ENCODE data around the gene TXNRD1. TPM values are rescaled to one million over a fixed set of nuclear protein-coding genes. Genes with fewer than 3 reads are reported as not detected.

Gene TXNRD1
- total and polyA plus RNA-seq, 12 donors = 53.9 to 487 (median 290) TPM

GRCh38 chr12:104344682-104345081 lies 129.1 kb downstream of the TXNRD1 start:
- Histone ChIP-seq H3K4me1 (replicated peaks in 1 of 2) (peaks cover 15 to 55% of the 10 kb centered on the region in 2 donors), H3K27me3 (no peaks in the 10 kb centered on the region), H3K9me3 (replicated peaks in 1 of 3) (no peaks in the 10 kb centered on the region), H3K36me3 (replicated peaks in 1 of 2) (peaks cover 0 to 72% of the 10 kb centered on the region in 2 donors), H3K4me3 (no peak overlapping the region), H3K27ac (no peak overlapping the region)
- intact Hi-C loops (cut with DNase I) = no loop called here
- 77 to 87% (median 84%) methylated on average over 2 of the region's 2 CpGs for WGBS, 4 donors
- DNase-seq = no peak
- no peak for TF ChIP-seq CTCF (IDR thresholded peaks at IDR 0.05)
- TF ChIP-seq POLR2A (IDR thresholded peaks at IDR 0.05) = no peak

GRCh38 chr12:104345234-104346066 lies 129.9 kb downstream of the TXNRD1 start:
- TF ChIP-seq CTCF (IDR thresholded peaks at IDR 0.05) (no peak), POLR2A (IDR thresholded peaks at IDR 0.05) (no peak)
- Histone ChIP-seq H3K9me3 (replicated peaks in 1 of 3) (no peaks in the 10 kb centered on the region), H3K36me3 (replicated peaks in 1 of 2) (peaks cover 0 to 72% of the 10 kb centered on the region in 2 donors), H3K4me3 (no peak overlapping the region), H3K27ac (no peak overlapping the region), H3K27me3 (no peaks in the 10 kb centered on the region), H3K4me1 (replicated peaks in 1 of 2) (peaks cover 8 to 47% of the 10 kb centered on the region in 2 donors)
- intact Hi-C loops (cut with DNase I) = no loop called here
- no peak for DNase-seq
- 73 to 80% (median 77%) methylated on average over 7 of the region's 7 CpGs for WGBS, 4 donors

GRCh38 chr12:104347374-104348075 lies 131.9 kb downstream of the TXNRD1 start:
- Histone ChIP-seq H3K9me3 (replicated peaks in 1 of 3) (no peaks in the 10 kb centered on the region), H3K27ac (no peak overlapping the region), H3K36me3 (replicated peaks in 1 of 2) (peaks cover 0 to 72% of the 10 kb centered on the region in 2 donors), H3K4me1 (replicated peaks in 1 of 2) (peaks cover 8 to 34% of the 10 kb centered on the region in 2 donors), H3K27me3 (no peaks in the 10 kb centered on the region), H3K4me3 (no peak overlapping the region)
- intact Hi-C loops (cut with DNase I) = no loop called here
- 80 to 86% (median 84%) methylated on average over 5 of the region's 5 CpGs for WGBS, 4 donors
- peak in 1 of 7 donors; percentile 22 for DNase-seq
- TF ChIP-seq CTCF (IDR thresholded peaks at IDR 0.05) = no peak
- TF ChIP-seq POLR2A (IDR thresholded peaks at IDR 0.05) = no peak

- WGBS, 4 donors = 91 to 96% (median 95%) methylated on average over 11 of the region's 11 CpGs
- Histone ChIP-seq H3K27ac (no peak overlapping the region), H3K36me3 (replicated peaks in 1 of 2) (peaks cover 0 to 63% of the 10 kb centered on the region in 2 donors), H3K9me3 (replicated peaks in 1 of 3) (no peaks in the 10 kb centered on the region), H3K27me3 (no peaks in the 10 kb centered on the region), H3K4me3 (no peak overlapping the region), H3K4me1 (replicated peaks in 1 of 2) (peaks cover 8 to 28% of the 10 kb centered on the region in 2 donors)
- TF ChIP-seq POLR2A (IDR thresholded peaks at IDR 0.05) (no peak), CTCF (IDR thresholded peaks at IDR 0.05) (no peak)
- peak in 1 of 7 donors; percentile 22 for DNase-seq
- intact Hi-C loops (cut with DNase I) = no loop called here
Measured at GRCh38 chr12:104348283-104348993, 132.9 kb downstream of the TXNRD1 start.
